Measurements from ENCODE around the gene SMARCD1. TPM values are rescaled to one million over a fixed set of nuclear protein-coding genes. Genes with fewer than 3 reads are reported as not detected.
"Not testable (repeated sequence)": the region's sequence is repeated elsewhere in the genome, so short reads cannot be mapped to it uniquely, and the experiment has no call there.

The SMARCD1 gene
- total RNA-seq, 2 donors from 2014 or later, result 29.6 to 35.5 TPM

GRCh38 chr12:50081096-50081808, 3.9 kb upstream of the SMARCD1 start:
- H3K36me3 ChIP-seq, result peaks cover under 1% of the 10 kb centered on the region
- TF ChIP-seq, protein P1, sequence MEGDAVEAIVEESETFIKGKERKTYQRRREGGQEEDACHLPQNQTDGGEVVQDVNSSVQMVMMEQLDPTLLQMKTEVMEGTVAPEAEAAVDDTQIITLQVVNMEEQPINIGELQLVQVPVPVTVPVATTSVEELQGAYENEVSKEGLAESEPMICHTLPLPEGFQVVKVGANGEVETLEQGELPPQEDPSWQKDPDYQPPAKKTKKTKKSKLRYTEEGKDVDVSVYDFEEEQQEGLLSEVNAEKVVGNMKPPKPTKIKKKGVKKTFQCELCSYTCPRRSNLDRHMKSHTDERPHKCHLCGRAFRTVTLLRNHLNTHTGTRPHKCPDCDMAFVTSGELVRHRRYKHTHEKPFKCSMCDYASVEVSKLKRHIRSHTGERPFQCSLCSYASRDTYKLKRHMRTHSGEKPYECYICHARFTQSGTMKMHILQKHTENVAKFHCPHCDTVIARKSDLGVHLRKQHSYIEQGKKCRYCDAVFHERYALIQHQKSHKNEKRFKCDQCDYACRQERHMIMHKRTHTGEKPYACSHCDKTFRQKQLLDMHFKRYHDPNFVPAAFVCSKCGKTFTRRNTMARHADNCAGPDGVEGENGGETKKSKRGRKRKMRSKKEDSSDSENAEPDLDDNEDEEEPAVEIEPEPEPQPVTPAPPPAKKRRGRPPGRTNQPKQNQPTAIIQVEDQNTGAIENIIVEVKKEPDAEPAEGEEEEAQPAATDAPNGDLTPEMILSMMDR (IDR thresholded peaks at IDR 0.05), result no peak
- H3K9me3 ChIP-seq, result no peaks in the 10 kb centered on the region
- H3K27me3 ChIP-seq, result no peaks in the 10 kb centered on the region
- H3K4me1 ChIP-seq, result peaks cover 0 to 15% of the 10 kb centered on the region in 2 donors
- no peak for DNase-seq (ENCODE audit: low spot score)
- peak overlapping the region in 1 of 2 donors; percentile 1 for H3K4me3 ChIP-seq
- H3K27ac ChIP-seq, result no peak overlapping the region

DNA sequence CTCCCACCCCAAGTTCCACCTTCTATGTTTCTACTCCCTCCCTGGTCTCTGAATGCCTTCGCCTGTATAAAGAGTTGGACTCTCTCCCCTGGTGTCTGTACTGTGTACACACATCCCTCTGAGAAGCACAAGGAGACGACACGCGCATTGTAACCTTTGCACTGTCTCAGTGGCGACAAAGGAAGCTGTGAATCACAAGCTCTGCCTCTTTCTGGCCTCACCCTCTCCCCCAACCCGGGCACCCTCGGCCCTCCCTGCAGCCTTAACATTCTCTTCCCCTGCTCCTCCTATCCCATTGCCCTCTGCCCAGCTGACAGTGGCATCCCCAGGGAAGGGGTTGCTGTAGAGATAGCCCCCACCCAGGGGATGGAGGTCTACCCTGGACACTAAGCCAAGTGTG, 2.5 kb upstream of the SMARCD1 start:
- TF ChIP-seq, protein P1 (IDR thresholded peaks at IDR 0.05), result no peak
- no peaks in the 10 kb centered on the region for H3K27me3 ChIP-seq
- H3K27ac ChIP-seq, result no peak overlapping the region
- DNase-seq (ENCODE audit: low spot score), result no peak
- no peak overlapping the region for H3K4me3 ChIP-seq
- H3K9me3 ChIP-seq, result no peaks in the 10 kb centered on the region
- peaks cover 14% of the 10 kb centered on the region for H3K36me3 ChIP-seq
- H3K4me1 ChIP-seq, result peaks cover 0 to 26% of the 10 kb centered on the region in 2 donors

DNA sequence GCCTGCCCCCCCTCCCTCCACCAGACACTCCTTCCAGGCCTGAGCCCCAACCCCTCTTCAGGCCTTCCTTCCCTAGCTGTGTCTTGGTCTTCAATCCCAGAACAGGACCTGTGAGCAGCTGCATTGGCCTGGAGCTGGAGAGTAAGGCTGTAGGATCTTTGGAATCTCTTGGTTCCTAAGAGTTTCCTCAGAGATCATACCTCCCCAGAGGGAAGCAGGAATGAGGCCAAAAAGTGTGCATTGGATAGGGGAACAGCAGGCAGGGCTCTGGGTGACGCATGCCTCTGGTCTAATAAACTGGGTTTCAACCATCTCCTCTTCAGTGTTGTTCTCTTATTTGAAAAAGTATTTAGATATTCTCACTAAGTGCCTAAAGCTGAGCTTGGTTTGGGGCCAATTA, 1.8 kb upstream of the SMARCD1 start:
- H3K4me3 ChIP-seq, result no peak overlapping the region
- TF ChIP-seq, protein P1 (IDR thresholded peaks at IDR 0.05), result no peak
- no peaks in the 10 kb centered on the region for H3K27me3 ChIP-seq
- DNase-seq (ENCODE audit: low spot score), result no peak
- H3K36me3 ChIP-seq, result peaks cover 20% of the 10 kb centered on the region
- no peaks in the 10 kb centered on the region for H3K9me3 ChIP-seq
- H3K4me1 ChIP-seq, result peaks cover 0 to 30% of the 10 kb centered on the region in 2 donors
- no peak overlapping the region for H3K27ac ChIP-seq

- Histone ChIP-seq H3K27ac (peak overlapping the region; percentile 98), H3K4me3 (peak overlapping the region; percentile 90 to 98), H3K36me3 (peaks cover 31% of the 10 kb centered on the region), H3K4me1 (peaks cover 0 to 32% of the 10 kb centered on the region in 2 donors)
- H3K9me3 ChIP-seq; DNase-seq (ENCODE audit: low spot score); H3K27me3 ChIP-seq: not testable (repeated sequence)
These were observed 750 bp upstream of the SMARCD1 start for GRCh38 chr12:50084409-50084774.

- Histone ChIP-seq H3K27ac (peak overlapping the region; percentile 98), H3K36me3 (peaks cover 44% of the 10 kb centered on the region), H3K4me3 (peak overlapping the region; percentile 90 to 98), H3K9me3 (no peaks in the 10 kb centered on the region), H3K4me1 (peaks cover 0 to 32% of the 10 kb centered on the region in 2 donors), H3K27me3 (no peaks in the 10 kb centered on the region)
- TF ChIP-seq, protein P1 (IDR thresholded peaks at IDR 0.05), result no peak
- DNase-seq (ENCODE audit: low spot score), result no peak
These were observed 502 bp downstream of the SMARCD1 start for GRCh38 chr12:50085615-50086072.

DNA sequence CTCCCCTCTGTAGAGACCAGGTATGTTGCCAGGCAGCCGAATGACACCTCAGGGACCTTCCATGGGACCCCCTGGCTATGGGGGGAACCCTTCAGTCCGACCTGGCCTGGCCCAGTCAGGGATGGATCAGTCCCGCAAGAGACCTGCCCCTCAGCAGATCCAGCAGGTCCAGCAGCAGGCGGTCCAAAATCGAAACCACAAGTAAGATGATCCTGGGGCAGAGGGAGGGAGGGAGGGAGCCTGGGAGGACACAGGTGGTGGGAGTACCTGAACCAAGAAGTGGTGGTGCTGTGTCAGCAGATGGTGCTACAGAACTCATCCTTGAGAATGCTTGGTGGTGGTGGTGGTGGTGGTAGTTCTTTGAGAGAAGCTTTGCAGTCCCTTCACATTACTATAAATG, 1.0 kb downstream of the SMARCD1 start:
- DNase-seq (ENCODE audit: low spot score), result no peak
- no peaks in the 10 kb centered on the region for H3K9me3 ChIP-seq
- no peaks in the 10 kb centered on the region for H3K27me3 ChIP-seq
- H3K4me1 ChIP-seq, result peaks cover 0 to 32% of the 10 kb centered on the region in 2 donors
- H3K36me3 ChIP-seq, result peaks cover 49% of the 10 kb centered on the region
- H3K27ac ChIP-seq, result peak overlapping the region; percentile 98
- H3K4me3 ChIP-seq, result peak overlapping the region in 1 of 2 donors; percentile 98
- TF ChIP-seq, protein P1 (IDR thresholded peaks at IDR 0.05), result no peak
